ENCODE results near the gene ADCY6.

The ADCY6 gene

DNA sequence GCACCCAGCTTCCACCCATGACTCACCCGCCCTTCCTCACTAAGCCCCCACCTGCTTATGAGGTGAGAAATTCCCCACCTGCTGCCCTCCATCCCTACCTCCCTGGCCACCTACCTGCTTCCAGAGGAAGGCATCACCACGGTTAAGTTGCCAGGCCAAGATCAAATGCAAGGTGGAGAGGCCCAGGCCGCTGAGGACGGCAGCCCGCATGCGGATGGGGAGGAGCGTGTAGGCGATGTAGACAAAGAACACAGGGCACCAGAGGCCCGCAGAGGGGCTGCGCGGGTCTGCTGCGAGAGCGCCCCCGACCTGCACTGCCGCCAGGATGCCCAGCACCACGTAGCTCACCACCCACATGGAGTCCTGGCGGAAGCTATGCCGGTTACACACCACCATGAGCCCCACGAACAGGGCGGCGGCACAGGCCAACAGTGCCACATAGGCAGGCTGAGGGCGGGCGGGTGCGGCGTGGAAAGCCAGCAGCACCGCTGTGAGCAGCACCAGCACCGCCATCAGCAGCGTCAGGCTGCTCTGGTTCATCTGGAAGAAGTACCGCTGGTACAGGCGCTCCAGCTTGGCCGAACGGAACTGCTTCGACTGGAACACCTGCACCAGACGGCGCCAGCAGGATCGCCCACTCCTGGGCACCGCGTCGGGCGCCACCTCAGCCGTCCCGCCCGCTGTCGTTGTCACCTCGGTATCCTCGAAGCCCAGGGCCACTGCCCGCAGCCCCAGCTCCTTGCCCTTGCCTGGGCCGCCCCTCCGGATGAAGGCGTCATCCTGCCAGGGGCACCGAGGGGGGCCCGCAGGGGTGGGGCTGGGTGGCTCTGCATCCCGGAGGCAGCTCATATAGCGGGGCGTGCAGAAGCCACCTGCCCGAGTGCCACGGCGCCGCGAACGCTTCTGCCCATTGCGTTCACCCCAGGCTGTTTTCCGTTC lies 6.2 kb downstream of the ADCY6 start:
- no peak for TF ChIP-seq CTCF (IDR thresholded peaks at IDR 0.05; ENCODE audit: low read depth, low read length)
- DNase-seq (ENCODE audit: extremely low read depth, low read depth) = no peak

- no peak for DNase-seq (ENCODE audit: extremely low read depth, low read depth)
- no peak for TF ChIP-seq CTCF (IDR thresholded peaks at IDR 0.05; ENCODE audit: low read depth, low read length)
Observed at GRCh38 chr12:48781750-48782456, 7.0 kb downstream of the ADCY6 start.

DNA sequence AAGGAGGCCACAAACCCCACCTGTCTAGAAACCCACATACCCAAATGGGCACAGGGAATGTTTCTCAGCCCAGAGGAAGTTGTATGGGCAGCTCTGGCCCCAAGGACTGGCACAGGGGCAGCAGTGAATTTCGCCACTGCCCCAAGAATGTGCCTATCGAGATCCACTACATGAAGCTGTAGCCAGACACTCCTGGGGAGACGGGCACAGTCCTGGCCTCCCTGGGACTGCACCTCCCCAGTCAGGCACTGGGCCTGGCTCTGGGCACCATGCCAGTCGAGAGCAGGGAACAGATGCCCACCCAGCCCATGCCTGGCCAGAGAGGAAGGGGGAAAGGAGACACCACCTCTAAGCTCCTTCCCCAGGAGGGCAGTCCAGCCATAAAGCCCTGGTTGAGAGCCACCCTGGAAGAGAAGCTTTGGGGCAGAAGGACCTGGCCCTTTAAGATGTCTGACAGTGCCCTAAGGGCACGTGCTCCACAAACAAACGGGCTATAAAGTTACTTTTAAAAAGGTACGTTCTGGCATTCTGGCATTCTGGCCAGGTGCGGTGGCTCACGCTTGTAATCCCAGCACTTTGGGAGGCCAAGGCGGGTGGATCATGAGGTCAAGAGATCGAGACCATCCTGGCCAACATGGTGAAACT lies 8.4 kb downstream of the ADCY6 start:
- no peak for TF ChIP-seq CTCF (IDR thresholded peaks at IDR 0.05; ENCODE audit: low read depth, low read length)
- DNase-seq (ENCODE audit: extremely low read depth, low read depth) = no peak

GRCh38 chr12:48779869-48780268 lies 9.0 kb downstream of the ADCY6 start:
- TF ChIP-seq CTCF (IDR thresholded peaks at IDR 0.05; ENCODE audit: low read depth, low read length) = no peak
- DNase-seq (ENCODE audit: extremely low read depth, low read depth) = no peak

DNA sequence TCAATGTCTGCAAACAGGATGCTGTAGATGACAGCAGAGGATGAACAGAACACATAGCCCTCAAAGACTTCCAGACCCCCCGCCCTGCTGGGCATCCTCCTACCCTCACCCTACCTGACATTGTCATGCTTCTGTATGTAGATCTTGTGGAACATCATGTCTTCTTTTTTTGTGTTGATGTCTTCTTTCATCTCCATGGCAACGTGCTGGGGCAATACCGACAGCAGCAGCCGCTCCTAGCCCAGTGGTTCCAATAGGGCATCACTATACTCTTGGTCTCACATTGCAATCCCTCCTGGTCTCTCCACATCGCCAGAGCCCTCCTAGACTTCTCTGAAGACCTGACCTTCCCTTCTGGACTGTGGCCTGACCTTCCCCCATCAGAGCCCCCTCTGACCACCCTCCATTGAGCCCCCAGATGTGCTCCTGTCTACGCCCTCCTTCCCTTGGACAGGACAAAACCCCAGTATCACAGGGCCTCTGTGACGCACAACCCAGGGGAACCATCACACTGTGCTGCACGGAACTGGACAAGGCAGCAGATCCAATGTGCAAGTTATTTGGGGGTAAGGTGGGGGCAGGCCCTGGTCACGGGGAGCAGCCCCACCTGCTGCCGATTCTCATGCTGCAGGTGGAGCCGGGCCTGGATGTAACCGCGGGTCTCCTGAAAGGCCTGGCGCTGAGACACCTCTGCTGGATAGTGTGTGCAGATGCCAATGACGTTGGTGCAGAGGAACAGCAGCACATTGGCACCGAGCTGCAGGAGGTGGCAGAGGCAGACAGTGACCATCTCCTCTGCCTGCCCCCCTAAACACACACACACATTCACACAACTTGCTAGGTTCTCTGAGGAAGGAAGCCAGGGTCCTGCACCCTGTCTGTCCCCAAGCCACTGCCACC lies 11.1 kb downstream of the ADCY6 start:
- no peak for TF ChIP-seq CTCF (IDR thresholded peaks at IDR 0.05; ENCODE audit: low read depth, low read length)
- no peak for DNase-seq (ENCODE audit: extremely low read depth, low read depth)

- no peak for TF ChIP-seq CTCF (IDR thresholded peaks at IDR 0.05; ENCODE audit: low read depth, low read length)
- DNase-seq (ENCODE audit: extremely low read depth, low read depth) = no peak
Observed at GRCh38 chr12:48776956-48777355, 11.9 kb downstream of the ADCY6 start.

All from AG09319 (cell line).